WTC11 (cell line): ENCODE data around the gene FASN.

Experiments used
- CTCF ChIP-seq: fragments of 200-600 bp; IDR thresholded peaks from 2 replicates; pipeline ENCODE4 v1.8.0; 2022; ENCODE audit warnings: antibody characterized with exemption
- ESRRA ChIP-seq: sonication (generic); formaldehyde crosslinking; IDR thresholded peaks from 2 replicates; pipeline ENCODE4 v1.8.1; 2022; ENCODE audit warnings: mild to moderate bottlenecking, missing genetic modification reagents, borderline replicate concordance
- TF ChIP-seq, protein P1 (sequence below): sonication (generic); formaldehyde crosslinking; IDR thresholded peaks from 2 replicates; pipeline ENCODE4 v1.8.1; 2023; ENCODE audit warnings: mild to moderate bottlenecking, missing genetic modification reagents, borderline replicate concordance
- TF ChIP-seq, protein P2 (sequence below): sonication (generic); formaldehyde crosslinking; IDR thresholded peaks from 2 replicates; pipeline ENCODE4 v1.8.1; 2022; ENCODE audit warnings: low read depth, mild to moderate bottlenecking, moderate library complexity, missing genetic modification reagents, borderline replicate concordance
- TF ChIP-seq, protein P3 (sequence below): sonication (generic); formaldehyde crosslinking; IDR thresholded peaks from 2 replicates; pipeline ENCODE4 v1.8.0; 2022; ENCODE audit warnings: mild to moderate bottlenecking, missing genetic modification reagents
- TF ChIP-seq, protein P4 (sequence below): sonication (generic); formaldehyde crosslinking; IDR thresholded peaks from 2 replicates; pipeline ENCODE4 v1.8.0; 2022; ENCODE audit warnings: mild to moderate bottlenecking, missing genetic modification reagents

DNA sequence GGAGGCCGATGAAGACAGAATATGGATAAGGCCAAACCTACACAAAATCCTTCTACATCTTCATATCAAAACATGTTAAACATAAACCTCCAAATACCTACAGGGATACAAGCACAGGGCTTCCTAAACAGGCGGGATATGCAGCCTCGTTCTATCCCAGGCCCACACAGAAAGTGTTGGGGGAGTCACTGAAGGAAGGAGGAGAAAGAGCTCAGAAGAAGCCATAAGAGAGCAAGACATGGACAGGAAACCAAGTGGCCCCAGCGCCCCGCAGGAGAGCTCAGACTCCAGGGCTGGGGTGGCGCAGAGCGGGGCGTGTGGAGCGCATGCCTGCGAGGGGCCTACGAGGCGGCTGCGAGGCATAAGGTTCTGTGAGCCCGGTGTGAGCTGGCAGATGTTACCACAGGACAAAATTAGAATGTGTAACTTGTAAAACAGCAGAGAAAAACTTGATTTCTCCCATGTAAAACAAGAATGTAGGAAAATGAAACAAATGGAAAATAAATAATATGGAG lies 11.0 kb upstream of the FASN start:
- TF ChIP-seq, protein P1, sequence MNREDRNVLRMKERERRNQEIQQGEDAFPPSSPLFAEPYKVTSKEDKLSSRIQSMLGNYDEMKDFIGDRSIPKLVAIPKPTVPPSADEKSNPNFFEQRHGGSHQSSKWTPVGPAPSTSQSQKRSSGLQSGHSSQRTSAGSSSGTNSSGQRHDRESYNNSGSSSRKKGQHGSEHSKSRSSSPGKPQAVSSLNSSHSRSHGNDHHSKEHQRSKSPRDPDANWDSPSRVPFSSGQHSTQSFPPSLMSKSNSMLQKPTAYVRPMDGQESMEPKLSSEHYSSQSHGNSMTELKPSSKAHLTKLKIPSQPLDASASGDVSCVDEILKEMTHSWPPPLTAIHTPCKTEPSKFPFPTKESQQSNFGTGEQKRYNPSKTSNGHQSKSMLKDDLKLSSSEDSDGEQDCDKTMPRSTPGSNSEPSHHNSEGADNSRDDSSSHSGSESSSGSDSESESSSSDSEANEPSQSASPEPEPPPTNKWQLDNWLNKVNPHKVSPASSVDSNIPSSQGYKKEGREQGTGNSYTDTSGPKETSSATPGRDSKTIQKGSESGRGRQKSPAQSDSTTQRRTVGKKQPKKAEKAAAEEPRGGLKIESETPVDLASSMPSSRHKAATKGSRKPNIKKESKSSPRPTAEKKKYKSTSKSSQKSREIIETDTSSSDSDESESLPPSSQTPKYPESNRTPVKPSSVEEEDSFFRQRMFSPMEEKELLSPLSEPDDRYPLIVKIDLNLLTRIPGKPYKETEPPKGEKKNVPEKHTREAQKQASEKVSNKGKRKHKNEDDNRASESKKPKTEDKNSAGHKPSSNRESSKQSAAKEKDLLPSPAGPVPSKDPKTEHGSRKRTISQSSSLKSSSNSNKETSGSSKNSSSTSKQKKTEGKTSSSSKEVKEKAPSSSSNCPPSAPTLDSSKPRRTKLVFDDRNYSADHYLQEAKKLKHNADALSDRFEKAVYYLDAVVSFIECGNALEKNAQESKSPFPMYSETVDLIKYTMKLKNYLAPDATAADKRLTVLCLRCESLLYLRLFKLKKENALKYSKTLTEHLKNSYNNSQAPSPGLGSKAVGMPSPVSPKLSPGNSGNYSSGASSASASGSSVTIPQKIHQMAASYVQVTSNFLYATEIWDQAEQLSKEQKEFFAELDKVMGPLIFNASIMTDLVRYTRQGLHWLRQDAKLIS (CRISPR knock-in tag), result no peak
- TF ChIP-seq CTCF (no peak), ESRRA (CRISPR knock-in tag) (no peak)
- TF ChIP-seq, protein P2, sequence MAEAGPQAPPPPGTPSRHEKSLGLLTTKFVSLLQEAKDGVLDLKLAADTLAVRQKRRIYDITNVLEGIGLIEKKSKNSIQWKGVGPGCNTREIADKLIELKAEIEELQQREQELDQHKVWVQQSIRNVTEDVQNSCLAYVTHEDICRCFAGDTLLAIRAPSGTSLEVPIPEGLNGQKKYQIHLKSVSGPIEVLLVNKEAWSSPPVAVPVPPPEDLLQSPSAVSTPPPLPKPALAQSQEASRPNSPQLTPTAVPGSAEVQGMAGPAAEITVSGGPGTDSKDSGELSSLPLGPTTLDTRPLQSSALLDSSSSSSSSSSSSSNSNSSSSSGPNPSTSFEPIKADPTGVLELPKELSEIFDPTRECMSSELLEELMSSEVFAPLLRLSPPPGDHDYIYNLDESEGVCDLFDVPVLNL (CRISPR knock-in tag), result no peak
- TF ChIP-seq, protein P3, sequence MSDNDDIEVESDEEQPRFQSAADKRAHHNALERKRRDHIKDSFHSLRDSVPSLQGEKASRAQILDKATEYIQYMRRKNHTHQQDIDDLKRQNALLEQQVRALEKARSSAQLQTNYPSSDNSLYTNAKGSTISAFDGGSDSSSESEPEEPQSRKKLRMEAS (CRISPR knock-in tag), result no peak
- TF ChIP-seq, protein P4, sequence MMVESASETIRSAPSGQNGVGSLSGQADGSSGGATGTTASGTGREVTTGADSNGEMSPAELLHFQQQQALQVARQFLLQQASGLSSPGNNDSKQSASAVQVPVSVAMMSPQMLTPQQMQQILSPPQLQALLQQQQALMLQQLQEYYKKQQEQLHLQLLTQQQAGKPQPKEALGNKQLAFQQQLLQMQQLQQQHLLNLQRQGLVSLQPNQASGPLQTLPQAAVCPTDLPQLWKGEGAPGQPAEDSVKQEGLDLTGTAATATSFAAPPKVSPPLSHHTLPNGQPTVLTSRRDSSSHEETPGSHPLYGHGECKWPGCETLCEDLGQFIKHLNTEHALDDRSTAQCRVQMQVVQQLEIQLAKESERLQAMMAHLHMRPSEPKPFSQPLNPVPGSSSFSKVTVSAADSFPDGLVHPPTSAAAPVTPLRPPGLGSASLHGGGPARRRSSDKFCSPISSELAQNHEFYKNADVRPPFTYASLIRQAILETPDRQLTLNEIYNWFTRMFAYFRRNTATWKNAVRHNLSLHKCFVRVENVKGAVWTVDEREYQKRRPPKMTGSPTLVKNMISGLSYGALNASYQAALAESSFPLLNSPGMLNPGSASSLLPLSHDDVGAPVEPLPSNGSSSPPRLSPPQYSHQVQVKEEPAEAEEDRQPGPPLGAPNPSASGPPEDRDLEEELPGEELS (CRISPR knock-in tag), result no peak
